Endometrium (tissue), 2 donors: Measurements from ENCODE around the gene KCNQ1OT1.
"Not testable (repeated sequence)": the region's sequence is repeated elsewhere in the genome, so short reads cannot be mapped to it uniquely, and the experiment has no call there.

Experiments used
- FAIRE-seq: peaks from 2 replicates; lab custom pipeline; 2012; peaks lifted over from hg19 to GRCh38; lab: Jason Lieb, UNC
- donor health status: control.
- donor health status: control.

Gene KCNQ1OT1

DNA sequence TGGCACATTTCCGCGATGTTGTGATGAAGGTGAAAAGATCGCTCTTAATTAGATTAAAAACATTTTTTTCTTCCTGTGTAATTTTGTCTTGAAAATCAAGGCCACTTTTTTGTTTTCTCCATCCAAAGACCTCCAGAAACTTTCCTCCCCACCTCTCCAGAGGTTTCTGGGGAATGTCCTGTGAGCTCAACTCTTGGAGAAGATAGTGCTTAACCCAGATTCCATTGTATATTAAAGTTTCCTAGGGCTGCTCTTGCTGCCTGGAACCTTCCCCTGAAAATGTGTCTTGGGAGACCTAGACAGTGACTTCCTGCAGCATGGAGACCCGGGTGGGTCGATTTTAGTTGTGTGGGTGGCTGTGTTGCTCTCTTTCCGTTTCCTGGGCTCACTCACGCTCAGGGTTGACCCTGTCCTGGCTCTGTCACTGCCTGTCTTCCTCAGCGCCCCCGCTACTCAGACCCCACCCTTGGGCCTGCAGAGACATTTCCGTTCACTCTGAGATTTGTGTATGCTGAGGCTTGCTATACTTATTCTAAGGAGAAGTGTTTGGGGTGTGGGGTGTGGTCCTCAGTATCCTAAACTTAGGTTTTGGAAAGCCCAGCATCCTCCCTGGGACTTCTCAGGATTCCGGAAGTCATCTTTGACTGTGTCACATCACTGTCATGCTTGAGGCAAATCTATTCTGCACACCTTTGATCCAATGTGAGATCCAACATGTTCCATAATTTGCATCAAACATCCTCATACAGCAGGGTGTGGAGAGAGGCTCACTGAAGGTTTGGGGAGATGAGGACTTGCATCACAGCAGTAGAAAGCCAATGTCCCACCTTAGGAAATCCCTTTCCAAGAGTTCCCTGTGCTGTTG lies 47.2 kb downstream of the KCNQ1OT1 start:
- no peak for FAIRE-seq

DNA sequence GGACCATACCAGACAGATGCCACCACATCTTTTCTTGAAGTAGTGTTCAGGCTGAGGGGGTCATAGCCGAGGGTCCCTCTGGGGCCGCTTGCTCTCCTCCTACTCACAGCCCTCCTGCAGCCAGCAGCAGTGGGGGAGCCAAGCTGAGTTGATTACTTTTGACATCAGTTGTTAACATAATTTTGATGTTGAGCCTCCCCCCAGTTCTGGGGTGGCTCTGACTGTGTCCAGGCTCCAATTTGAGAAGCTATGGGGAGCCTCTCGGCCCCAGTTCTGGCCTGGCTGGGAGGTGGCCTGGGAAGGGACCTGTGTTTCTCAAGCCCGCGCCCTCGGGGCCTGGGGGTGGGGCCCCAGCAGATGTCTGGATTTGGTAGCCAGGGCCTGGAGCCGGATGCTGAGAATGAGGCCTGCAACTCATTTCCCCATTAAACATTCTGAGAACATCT lies 47.9 kb downstream of the KCNQ1OT1 start:
- FAIRE-seq = no peak

DNA sequence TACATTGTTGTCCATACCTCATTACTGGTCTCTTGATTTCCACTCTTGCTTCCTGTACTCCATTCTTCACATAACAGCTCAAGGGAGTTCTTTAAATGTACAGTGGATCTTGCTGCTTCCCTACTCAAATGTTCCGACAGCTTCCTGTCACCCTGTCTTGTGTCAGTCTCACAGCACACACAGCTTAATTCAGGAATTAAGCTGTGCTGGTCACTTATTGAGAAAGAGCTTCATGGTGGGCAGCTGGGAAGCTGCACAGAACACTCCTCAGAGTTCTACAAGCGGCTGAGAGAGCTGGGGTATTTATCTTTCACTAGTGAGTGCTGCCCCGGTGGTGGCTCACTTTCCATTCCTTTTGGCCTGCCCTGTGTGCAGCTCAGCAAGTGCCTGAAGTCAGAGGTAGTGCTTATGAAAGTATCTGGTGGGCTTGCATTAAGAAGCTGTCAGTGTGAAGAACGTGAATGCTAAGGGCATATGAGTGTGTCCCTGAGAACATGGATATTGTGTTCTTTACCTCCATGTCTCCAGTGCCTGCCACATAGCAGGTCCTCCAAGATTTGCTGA lies 48.7 kb downstream of the KCNQ1OT1 start:
- FAIRE-seq = no peak

DNA sequence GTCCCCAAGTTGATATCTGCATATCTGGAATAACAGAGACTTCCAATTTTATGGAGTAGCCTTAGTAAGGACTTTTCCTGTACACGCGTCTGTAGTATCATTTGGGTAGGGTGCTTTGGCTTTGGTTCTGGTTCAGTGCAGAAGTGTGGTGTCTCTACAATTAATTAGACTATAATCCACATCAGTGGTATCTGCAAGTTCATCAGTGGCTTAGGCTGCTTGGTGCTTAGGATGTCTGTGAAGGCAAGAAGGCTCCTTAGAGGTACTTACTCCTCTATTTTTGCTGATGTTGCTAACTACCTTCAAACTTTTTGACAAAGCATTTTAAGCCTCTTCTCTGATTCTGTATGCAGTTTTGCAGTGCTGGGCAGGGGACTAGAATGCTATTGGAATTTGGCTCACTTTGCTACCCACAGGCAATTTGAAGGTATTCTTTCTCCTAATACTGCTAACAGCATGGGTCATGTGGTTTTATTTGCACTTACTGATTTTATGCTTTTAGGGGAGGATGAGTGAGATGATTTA lies 49.4 kb downstream of the KCNQ1OT1 start:
- no peak for FAIRE-seq

DNA sequence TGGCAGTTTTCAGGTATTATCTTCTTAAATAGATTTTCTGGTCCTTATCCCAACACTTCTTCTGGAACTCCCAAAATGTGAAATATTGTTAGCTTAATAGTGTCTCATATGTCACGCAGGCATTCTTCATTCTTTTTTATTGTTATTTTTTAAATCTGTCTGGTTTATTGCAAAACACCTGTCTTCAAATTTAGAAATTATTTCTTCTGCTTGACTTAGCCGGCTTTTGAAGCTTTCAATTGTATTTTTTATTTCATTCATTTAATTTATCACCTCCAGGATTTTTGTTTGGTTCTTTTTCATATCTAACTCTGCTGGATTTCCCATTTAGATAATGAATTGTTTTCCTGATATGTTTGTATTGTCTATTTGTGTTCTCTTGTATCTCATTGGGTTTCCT lies 49.9 kb downstream of the KCNQ1OT1 start:
- FAIRE-seq = no peak

DNA sequence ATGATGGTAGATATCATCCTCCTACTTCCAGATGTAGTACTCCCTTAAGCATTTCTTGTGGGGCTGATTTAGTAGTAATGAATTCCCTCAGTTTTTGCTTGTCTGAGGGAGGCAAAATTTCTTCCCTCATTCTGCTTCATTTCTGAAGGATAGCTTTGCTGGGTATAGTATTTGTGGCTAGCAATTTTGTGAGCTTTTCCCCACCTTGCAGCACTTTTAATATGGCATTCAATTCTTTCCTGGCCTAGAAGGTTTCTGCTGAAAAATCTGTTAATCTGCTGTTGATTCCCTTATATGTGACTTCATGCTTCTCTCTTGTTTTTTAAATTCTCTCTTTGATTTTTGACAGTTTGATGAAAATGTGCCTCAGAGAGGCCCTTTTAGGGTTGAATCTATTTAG lies 50.4 kb downstream of the KCNQ1OT1 start:
- no peak for FAIRE-seq

DNA sequence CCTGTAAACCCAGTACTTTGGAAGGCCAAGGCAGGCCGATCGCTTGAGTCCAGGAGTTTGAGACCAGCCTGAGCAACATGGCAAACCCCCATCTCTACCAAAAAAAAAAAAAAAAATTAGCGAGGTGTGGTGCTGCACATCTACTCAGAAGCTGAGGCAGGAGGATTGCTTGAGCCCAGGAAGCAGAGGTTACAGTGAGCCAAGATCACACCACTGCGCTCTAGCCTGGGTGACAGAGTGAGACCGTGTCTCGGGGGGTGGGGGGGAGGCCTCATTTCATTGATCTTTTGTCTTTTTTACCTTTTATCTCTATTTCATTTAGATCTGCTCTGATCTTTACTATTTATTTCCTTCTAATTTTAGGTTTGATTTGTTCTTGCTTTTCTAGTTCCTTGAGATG lies 51.8 kb downstream of the KCNQ1OT1 start:
- no peak for FAIRE-seq

DNA sequence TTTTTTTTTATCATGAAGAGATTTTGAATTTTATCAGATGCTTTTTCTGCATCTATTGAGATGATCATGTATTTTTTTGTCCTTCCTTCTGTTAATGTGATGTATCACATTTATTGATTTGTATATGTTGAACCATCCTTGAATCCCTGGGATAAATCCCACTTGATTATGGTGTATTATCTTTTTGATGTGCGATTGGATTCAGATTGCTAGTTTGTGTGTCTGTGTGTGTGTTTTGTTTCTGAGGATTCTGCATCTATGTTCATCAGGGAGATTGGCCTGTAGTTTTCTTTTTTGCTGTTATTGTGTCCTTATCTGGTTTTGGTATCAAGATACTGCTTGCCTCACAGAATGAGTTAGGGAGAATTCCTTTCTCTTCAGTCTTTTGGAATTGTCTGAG lies 52.6 kb downstream of the KCNQ1OT1 start:
- no peak for FAIRE-seq

DNA sequence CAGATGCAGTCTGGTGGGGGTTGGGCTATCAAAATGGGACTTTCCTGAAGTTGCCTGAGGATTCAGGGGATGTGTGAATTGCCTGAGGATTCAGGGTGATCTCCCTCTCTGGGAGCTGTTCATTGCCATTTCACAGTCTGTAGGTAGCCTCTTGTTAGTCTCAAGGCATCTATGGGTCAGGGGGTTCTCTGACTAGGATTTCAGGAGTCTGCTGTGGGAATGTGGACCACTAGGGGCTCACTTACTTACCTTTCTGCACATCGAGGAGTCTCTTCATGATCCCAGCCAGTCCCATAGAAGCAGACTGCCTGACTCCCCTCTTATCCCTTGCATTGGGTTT lies 54.0 kb downstream of the KCNQ1OT1 start:
- FAIRE-seq = no peak

DNA sequence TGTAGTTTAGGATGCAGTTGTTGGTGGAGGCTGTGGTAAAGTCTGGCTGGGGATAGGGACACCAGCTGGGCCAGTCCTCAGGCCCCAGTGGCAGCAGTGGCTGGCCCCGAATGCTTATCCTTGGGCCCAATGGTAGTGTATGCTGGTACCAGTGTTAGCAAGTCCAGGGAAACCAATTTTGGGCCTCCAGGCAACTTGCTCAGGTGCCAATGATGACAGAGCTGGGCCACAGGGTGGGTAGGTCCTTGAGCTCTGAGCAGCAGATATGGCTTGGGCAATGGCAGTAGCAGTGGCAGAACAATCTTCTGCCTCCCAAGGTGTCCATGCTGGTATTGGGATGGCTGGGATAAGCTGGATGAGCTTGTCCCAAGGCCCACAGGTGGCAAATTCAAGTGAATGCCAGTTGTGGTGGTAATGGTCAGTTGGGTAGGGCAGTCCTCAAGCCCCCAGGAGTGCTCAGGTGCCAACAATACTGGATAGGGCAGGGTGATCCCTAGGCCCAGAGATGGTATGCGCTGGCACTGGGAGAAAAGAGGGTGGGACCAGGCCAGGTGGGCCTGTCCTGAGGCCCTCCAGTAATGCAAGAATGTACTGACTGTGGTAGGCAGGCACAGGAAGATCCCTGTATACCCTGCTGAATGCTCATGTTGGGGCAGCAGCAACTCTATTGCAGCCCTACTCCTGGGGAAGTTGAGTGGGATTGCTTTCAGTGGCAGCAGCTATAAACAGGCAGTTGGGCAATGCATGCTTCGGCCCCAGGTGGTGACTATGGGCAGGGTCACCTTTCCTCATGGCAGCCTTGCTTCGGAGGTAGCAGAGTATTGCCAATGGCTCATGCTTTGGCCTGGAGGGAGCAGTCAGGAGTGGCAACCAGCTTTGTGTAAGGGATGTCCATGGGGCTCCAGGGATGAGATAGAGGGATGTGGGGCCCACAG lies 54.7 kb downstream of the KCNQ1OT1 start:
- no peak for FAIRE-seq

DNA sequence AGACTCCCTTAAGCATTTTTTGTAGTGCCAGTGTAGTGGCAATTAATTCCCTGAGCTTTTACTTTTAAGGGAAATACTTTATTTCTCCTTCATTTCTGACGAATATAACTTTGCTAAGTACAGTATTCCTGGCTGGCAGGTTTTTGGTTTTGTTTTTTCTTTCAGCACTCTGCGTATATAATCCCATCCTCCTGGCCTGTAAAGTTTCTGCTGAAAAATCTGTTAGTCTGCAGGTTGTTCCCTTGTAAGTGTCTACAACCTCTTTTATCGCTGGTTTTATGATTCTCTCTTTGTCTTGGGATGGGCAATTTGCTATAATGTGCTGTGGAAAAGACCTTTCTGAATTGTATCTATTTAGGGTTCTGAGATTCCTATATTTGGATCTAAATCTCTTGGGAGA lies 56.0 kb downstream of the KCNQ1OT1 start:
- no peak for FAIRE-seq

DNA sequence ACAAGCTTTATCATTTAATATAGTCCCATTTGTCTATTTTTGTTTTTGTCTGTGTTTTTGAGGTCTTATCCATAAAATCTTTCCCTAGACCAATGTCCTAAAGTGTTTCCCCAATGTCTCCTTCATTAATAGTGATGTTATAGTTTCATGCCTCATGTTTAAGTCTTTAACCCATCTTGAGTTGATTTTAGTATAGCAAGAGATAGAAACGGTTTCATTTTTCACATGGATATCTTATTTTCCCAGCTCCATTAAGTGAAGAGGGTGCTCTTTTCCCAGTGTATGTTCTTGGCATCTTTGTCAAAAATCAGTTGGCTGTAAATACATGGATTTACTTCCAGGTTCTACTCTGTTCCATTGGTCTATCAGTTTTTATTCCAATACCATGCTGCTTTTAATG lies 58.2 kb downstream of the KCNQ1OT1 start:
- FAIRE-seq = no peak

DNA sequence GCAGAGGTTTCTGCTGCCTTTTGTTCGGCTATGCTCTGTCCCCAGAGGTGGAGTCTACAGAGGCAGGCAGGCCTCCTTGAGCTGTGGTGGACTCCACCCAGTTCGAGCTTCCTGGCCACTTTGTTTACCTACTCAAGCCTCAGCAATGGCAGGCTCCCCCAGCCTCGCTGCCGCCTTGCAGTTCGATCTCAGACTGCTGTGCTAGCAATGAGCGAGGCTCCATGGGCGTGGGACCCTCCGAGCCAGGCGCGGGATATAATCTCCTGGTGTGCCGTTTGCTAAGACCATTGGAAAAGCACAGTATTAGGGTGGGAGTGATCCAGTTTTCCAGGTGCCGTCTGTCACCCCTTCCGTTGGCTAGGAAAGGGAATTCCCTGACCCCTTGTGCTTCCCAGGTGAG lies 60.0 kb downstream of the KCNQ1OT1 start:
- not testable (repeated sequence) for FAIRE-seq

DNA sequence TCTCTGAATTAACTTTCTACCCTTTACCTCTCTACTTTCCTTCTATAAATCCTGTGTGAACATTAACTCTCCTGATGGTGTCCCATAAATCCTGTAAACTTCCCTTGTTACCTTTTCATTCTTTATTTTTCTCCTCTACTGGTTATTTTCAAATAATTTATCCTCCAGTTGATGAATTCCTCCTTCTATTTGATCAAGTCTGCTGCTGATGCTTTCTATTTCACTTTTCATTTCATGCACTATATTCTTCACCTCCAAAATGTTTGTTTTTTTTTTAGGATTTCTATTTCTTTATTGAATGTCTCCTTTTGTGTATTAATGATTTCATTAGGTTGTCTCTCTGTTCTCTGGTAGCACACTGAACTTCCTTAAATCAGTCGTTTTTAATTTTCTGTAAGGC lies 68.6 kb downstream of the KCNQ1OT1 start:
- FAIRE-seq = no peak

DNA sequence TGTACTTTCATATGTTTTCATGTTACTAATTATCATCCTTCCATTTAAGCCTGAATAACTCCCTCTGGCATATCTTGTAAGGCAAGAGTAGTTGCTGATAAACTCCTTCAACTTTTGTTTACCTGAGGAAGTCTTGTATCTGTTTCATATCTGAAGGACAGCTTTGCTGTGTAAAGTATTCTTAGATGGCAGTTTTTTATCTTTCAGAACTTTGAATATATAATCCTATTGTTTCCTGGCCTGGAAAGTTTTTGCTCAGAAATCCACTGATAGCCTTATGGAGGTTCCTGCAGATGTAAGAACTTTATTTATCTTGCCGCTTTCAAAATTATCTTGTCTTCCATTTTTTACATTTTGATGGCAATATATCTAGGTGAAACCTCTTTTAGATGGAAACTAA lies 69.1 kb downstream of the KCNQ1OT1 start:
- FAIRE-seq = no peak

DNA sequence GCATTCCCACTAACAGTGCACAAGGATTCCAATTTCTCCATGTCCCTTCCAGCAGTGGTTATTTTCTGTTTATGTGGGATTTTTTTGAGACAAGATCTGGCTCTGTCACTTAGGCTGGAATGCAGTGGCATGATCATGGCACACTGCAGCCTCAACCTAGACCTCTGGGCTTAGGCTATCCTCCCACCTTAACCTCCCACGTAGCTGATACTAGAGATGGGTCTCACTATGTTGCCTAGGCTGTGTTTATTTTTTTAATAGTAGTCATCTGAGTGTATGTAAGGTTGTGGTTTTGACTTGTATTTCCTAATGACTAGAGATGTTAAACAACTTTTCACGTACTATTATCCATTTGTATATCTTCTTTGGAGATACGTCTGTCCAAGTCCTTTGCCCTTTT lies 74.6 kb downstream of the KCNQ1OT1 start:
- FAIRE-seq = no peak

DNA sequence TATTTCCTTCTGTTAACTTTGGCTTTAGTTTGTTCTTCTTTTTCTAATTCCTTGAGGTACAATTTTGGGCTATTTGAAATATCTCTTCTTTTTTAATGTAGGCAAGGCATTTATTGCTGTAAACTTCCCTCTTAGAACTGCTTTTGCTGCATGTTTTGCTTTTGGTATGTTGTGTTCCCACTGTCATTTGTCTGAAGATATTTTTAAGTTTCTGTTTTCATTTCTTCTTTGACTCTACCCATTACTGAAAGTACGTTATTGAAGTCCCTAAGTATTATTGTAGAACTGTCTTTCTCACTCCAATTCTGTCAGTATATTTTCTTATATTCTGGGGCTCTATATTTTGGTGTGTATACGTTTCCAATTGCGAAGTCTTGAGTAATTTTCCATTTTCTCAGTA lies 77.9 kb downstream of the KCNQ1OT1 start:
- no peak for FAIRE-seq

DNA sequence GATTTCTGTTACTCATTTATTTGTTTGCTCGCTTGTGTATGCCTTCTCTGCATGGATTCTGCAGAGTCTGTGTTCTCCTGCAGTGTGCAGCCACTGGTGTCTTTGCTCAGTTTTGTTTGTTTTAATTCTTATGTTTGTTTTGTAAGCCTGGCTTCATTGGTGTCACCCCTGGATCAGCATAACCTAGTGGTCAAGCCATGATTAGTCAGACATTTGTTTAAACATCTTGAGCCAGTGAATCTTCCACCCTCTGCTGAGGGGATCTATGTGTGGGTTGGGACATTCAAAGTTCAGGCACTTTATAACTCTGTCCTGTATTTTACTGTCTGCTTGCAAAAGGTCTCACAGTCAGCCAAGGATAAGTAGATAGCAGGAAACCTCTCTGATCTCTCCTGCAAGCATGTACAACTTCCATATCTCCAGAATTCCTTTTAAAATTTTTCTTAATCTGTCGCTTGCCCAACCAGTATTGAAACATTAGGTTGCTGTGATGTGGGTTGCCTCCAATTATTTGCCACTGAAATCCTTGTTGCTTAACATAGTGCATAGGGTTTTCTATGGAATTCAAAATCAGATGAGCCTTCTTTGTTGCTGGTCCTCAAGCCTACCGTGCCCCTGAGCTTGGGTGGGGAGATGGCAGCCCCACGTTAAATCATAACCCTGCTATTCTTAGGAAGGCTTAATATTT lies 86.8 kb downstream of the KCNQ1OT1 start:
- FAIRE-seq = peak; percentile 45

DNA sequence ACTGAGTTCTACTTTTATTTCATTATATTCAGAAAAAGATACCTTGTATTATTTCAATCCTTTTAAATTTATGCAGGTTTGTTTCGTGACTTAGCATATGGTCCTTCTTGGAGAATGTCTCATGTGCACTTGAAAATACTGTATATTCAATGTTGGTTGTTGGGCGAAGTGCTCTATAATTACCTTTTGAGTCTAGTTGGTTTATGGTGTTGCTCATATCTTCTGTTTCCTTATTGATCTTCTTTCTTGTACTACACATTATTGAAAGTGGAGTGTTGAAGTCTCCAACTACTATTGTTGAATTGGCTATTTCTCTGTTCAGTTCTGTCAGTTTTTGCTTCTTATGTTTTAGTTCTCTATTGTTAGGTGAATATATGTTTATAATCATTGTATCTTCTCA lies 90.4 kb downstream of the KCNQ1OT1 start:
- no peak for FAIRE-seq

DNA sequence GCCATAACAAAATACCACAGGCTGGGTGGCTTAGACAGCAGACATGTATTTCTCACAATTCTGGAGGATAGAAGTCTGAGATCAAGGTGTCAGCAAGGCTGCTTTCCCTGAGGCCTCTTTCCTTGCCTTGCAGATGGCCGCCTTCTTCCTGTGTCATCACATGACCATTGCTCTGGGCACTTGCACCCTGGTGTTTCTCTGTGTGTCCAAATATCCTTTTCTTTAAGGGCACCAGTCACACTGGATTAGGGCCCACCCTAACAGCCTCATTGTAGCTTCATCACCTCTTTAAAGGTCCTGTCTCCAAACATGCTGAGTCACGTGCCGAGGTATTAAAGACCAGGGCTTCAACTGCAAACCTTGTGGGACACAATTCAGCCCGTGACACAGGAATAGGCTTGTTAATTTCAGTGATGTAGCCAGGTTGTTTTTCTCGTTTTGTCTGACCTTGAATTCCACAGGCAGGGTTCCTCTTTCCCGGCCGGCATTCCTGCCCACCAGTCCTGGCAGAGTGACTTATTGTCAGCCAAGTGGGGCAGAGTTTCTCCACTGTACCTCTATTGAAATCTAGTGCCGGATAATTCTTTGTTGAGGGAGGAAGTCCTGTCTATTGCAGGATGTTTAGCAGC lies 100.1 kb downstream of the KCNQ1OT1 start:
- FAIRE-seq = no peak

DNA sequence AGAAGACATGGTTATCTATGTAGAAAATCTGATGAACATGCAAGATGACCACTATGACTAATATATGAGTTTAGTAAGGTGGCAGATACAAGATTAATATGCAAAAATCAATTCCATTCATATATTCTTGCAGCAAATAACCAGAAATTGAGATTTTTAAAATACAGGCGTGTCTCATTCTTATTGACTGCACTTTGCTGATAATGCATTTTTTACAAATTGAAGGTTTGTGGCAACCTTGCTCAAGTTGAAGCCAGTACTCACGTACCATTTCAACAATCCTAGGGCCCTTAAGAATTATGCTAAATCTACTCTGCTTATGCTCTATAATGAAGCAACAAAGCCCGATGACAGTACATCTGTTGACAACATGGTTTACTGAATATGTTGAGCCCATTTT lies 104.6 kb downstream of the KCNQ1OT1 start:
- FAIRE-seq = no peak

DNA sequence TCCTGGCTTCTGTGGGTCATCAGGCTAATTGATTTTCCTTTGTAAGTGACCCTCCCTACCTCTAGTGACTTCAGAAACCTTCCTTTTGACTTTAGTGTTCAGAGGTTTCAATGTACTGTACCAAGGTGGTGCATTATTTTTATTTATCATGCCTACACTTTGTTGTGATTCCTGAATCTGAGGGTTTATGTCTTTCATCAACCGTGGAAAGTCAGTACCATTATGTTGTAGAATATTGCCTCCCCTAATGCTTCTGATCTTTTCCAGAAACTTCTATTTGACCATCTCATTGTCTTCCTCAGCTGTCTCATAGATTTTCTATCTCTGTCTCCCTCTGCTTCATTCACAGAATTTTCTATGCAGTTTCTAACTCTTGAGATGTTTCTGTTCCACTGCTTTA lies 105.5 kb downstream of the KCNQ1OT1 start:
- FAIRE-seq = no peak
